IPS DF 4.7 (cell line): ENCODE measurements around the gene FAM81B.
"Not testable (repeated sequence)": the region's sequence is repeated elsewhere in the genome, so short reads cannot be mapped to it uniquely, and the experiment has no call there.

ENCODE experiments used
- DNase-seq: peaks from one replicate; pipeline ENCODE4 v3.0.0-alpha.2; 2013; ENCODE audit warnings: low spot score; ENCODE audit errors: extremely low read depth

The FAM81B gene

GRCh38 chr5:95390812-95391492 lies at the start of gene FAM81B:
Gene FAM81B, plus strand, starts transcription at chr5:95391366. Its CDS starts 24 bp downstream, at chr5:95391390.
- no peak for DNase-seq

- not testable (repeated sequence) for DNase-seq
These were observed 49.7 kb upstream of the FAM81B start for GRCh38 chr5:95341444-95341843.

- no peak for DNase-seq
These were observed 43.6 kb upstream of the FAM81B start for GRCh38 chr5:95347506-95348120.

- DNase-seq: no peak
These were observed 40.5 kb upstream of the FAM81B start for GRCh38 chr5:95350631-95351030.

GRCh38 chr5:95352691-95353090 lies 38.5 kb upstream of the FAM81B start:
- no peak for DNase-seq

GRCh38 chr5:95358320-95358719 lies 32.8 kb upstream of the FAM81B start:
- no peak for DNase-seq

- no peak for DNase-seq
These were observed 32.3 kb upstream of the FAM81B start for GRCh38 chr5:95358848-95359247.

GRCh38 chr5:95360667-95361066 lies 30.5 kb upstream of the FAM81B start:
- DNase-seq: not testable (repeated sequence)

- DNase-seq: no peak
These were observed 25.7 kb upstream of the FAM81B start for GRCh38 chr5:95365302-95366095.

- no peak for DNase-seq
These were observed 21.4 kb upstream of the FAM81B start for GRCh38 chr5:95369782-95370181.

GRCh38 chr5:95374061-95374460 lies 17.1 kb upstream of the FAM81B start:
- DNase-seq: no peak

GRCh38 chr5:95375591-95375990 lies 15.6 kb upstream of the FAM81B start:
- DNase-seq: no peak

GRCh38 chr5:95379133-95379532 lies 12.0 kb upstream of the FAM81B start:
- DNase-seq: no peak

GRCh38 chr5:95380103-95380628 lies 11.0 kb upstream of the FAM81B start:
- DNase-seq: no peak

- no peak for DNase-seq
These were observed 8.4 kb upstream of the FAM81B start for GRCh38 chr5:95382801-95383200.

- no peak for DNase-seq
These were observed 6.5 kb upstream of the FAM81B start for GRCh38 chr5:95384485-95385213.

- no peak for DNase-seq
These were observed 5.8 kb upstream of the FAM81B start for GRCh38 chr5:95385334-95385733.

GRCh38 chr5:95391965-95392364 lies 799 bp downstream of the FAM81B start:
- not testable (repeated sequence) for DNase-seq

GRCh38 chr5:95392593-95393182 lies 1.5 kb downstream of the FAM81B start:
- peak; percentile 41 for DNase-seq

GRCh38 chr5:95393279-95393678 lies 2.1 kb downstream of the FAM81B start:
- DNase-seq: no peak

GRCh38 chr5:95398989-95399388 lies 7.8 kb downstream of the FAM81B start:
- DNase-seq: no peak
